GM18909 (cell line): ENCODE measurements around the gene MAP4K1.
A peak's percentile ranks its signal among the peaks of the same experiment; 100 is the strongest.
"Not testable (repeated sequence)": the region's sequence is repeated elsewhere in the genome, so short reads cannot be mapped to it uniquely, and the experiment has no call there.

Source experiments
- ATAC-seq: cut with Tn5 transposase; IDR thresholded peaks from one replicate; pipeline ENCODE4 v1.9.1; 2021; ENCODE audit warnings: mild to moderate bottlenecking; ENCODE audit not compliant: unreplicated experiment, poor library complexity

The MAP4K1 gene

GRCh38 chr19:38653028-38653571 is 35.3 kb upstream of the MAP4K1 start:
- ATAC-seq: no peak

- no peak for ATAC-seq
Measured at GRCh38 chr19:38650911-38651584, 33.3 kb upstream of the MAP4K1 start.

GRCh38 chr19:38650172-38650775 is 32.5 kb upstream of the MAP4K1 start:
- no peak for ATAC-seq

- no peak for ATAC-seq
Measured at GRCh38 chr19:38649305-38650171, 31.8 kb upstream of the MAP4K1 start.

- no peak for ATAC-seq
Measured at GRCh38 chr19:38648769-38649304, 31.1 kb upstream of the MAP4K1 start.

GRCh38 chr19:38647966-38648768 is 30.4 kb upstream of the MAP4K1 start:
- no peak for ATAC-seq

GRCh38 chr19:38647368-38647965 is 29.7 kb upstream of the MAP4K1 start, which contains the start of gene ACTN4:
TSS of gene ACTN4 (plus strand) at chr19:38647649. CDS start at chr19:38647746, 97 bp downstream.
- ATAC-seq: peak; percentile 88

GRCh38 chr19:38644719-38645118 is 27.0 kb upstream of the MAP4K1 start:
- ATAC-seq: no peak

- ATAC-seq: no peak
Measured at GRCh38 chr19:38642176-38642575, 24.4 kb upstream of the MAP4K1 start.

- ATAC-seq: no peak
Measured at GRCh38 chr19:38640368-38640767, 22.6 kb upstream of the MAP4K1 start.

- ATAC-seq: no peak
Measured at GRCh38 chr19:38639679-38640078, 21.9 kb upstream of the MAP4K1 start.

- ATAC-seq: no peak
Measured at GRCh38 chr19:38638461-38638860, 20.7 kb upstream of the MAP4K1 start.

GRCh38 chr19:38635483-38636399 is 18.0 kb upstream of the MAP4K1 start:
- ATAC-seq: no peak

GRCh38 chr19:38634757-38635482 is 17.2 kb upstream of the MAP4K1 start:
- no peak for ATAC-seq

GRCh38 chr19:38632476-38633213 is 14.9 kb upstream of the MAP4K1 start:
- no peak for ATAC-seq

- ATAC-seq: not testable (repeated sequence)
Measured at GRCh38 chr19:38631811-38632475, 14.2 kb upstream of the MAP4K1 start.
